GM12878 (cell line): Measurements from ENCODE around the gene KDM4F.
"Not testable (repeated sequence)": the region's sequence is repeated elsewhere in the genome, so short reads cannot be mapped to it uniquely, and the experiment has no call there.

Source experiments
- NRF1 ChIP-seq: conservative IDR thresholded peaks from 2 replicates; pipeline ENCODE4 v1.6.1; 2011; ENCODE audit warnings: mild to moderate bottlenecking, low read depth, low read length, improper control_type of control experiment
- POLR2A ChIP-seq: IDR thresholded peaks from 2 replicates; pipeline ENCODE4 v1.6.1; 2011; ENCODE audit warnings: low read depth, mild to moderate bottlenecking, low read length
- POLR2AphosphoS5 ChIP-seq: IDR thresholded peaks from 2 replicates; pipeline ENCODE4 v1.6.1; 2011; ENCODE audit warnings: mild to moderate bottlenecking, low read length, inconsistent platforms

GRCh38 chr11:95049122-95049521, at the start of gene KDM4F:
- TF ChIP-seq NRF1, POLR2A, POLR2AphosphoS5: not testable (repeated sequence)
